Liver (tissue), 9 donors: ENCODE data around the gene CBY2. TPM values are rescaled to one million over a fixed set of nuclear protein-coding genes. Genes with fewer than 3 reads are reported as not detected.

Source experiments
- DNase-seq: peaks from one replicate; pipeline ENCODE4 v3.0.0-alpha.2; 2017; ENCODE audit warnings: low spot score
- H3K27ac ChIP-seq, 2 donors: one replicate each; pipeline ENCODE4 v1.7.0; 2013; ENCODE audit warnings: inconsistent platforms in 2 of 2, low read length in 2 of 2, control low read depth in 1 of 2, low read depth in 1 of 2, mild to moderate bottlenecking in 1 of 2
- H3K27me3 ChIP-seq, 4 donors: one replicate each; pipeline versions ENCODE4 v1.6.1 to v1.7.0; 2013; ENCODE audit warnings: low read length in 3 of 4, inconsistent platforms in 1 of 4, mild to moderate bottlenecking in 1 of 4, moderate library complexity in 1 of 4; ENCODE audit not compliant: control insufficient read depth in 4 of 4, insufficient read depth in 4 of 4
- H3K36me3 ChIP-seq, 4 donors: one replicate each; pipeline versions ENCODE4 v1.6.1 to v1.7.0; 2013; ENCODE audit warnings: low read length in 3 of 4, mild to moderate bottlenecking in 3 of 4, low read depth in 1 of 4, moderate library complexity in 1 of 4; ENCODE audit not compliant: control insufficient read depth in 4 of 4, insufficient read depth in 3 of 4
- H3K4me1 ChIP-seq, 4 donors: one replicate each; pipeline versions ENCODE4 v1.6.1 to v1.7.0; 2013; ENCODE audit warnings: low read length in 3 of 4, mild to moderate bottlenecking in 3 of 4, moderate library complexity in 1 of 4; ENCODE audit not compliant: control insufficient read depth in 4 of 4, insufficient read depth in 4 of 4
- H3K4me3 ChIP-seq, 3 donors: one replicate each; pipeline versions ENCODE4 v1.6.1 to v1.7.0; 2013; ENCODE audit warnings: low read length in 3 of 3, control low read depth in 1 of 3, low read depth in 1 of 3, mild to moderate bottlenecking in 1 of 3
- H3K9ac ChIP-seq, 2 donors: one replicate each; pipeline ENCODE4 v1.7.0; 2013; ENCODE audit warnings: low read length in 2 of 2, mild to moderate bottlenecking in 2 of 2, moderate library complexity in 2 of 2, control low read depth in 1 of 2, low read depth in 1 of 2
- H3K9me3 ChIP-seq, 4 donors: one replicate each; pipeline versions ENCODE4 v1.6.1 to v1.7.0; 2013; ENCODE audit warnings: low read length in 3 of 4; ENCODE audit not compliant: control insufficient read depth in 4 of 4
- ATF3 ChIP-seq: IDR thresholded peaks from 2 replicates; pipeline ENCODE4 v1.6.1; 2016; ENCODE audit warnings: antibody characterized with exemption
- CTCF ChIP-seq: fragments of 150-350 bp; IDR thresholded peaks from 2 replicates; pipeline ENCODE4 v1.5.1; 2017; ENCODE audit warnings: improper control_type of control experiment, low read depth, low read length; ENCODE audit not compliant: missing input control
- EGR1 ChIP-seq, 2 donors: IDR thresholded peaks; 2 replicates each; pipeline ENCODE4 v1.6.1; 2016 to 2018; ENCODE audit warnings: antibody characterized with exemption in 2 of 2, low read depth in 2 of 2
- FOXA1 ChIP-seq: IDR thresholded peaks from 2 replicates; pipeline ENCODE4 v1.6.1; 2016; ENCODE audit warnings: antibody characterized with exemption
- FOXA2 ChIP-seq: IDR thresholded peaks from 2 replicates; pipeline ENCODE4 v1.6.1; 2016; ENCODE audit warnings: antibody characterized with exemption
- HNF4A ChIP-seq, 2 donors: conservative IDR thresholded peaks; 2 replicates each; pipeline ENCODE4 v1.6.1; 2016; ENCODE audit warnings: antibody characterized with exemption in 2 of 2, mild to moderate bottlenecking in 2 of 2
- JUND ChIP-seq, 2 donors: IDR thresholded peaks; 2 replicates each; pipeline ENCODE4 v1.6.1; 2016; ENCODE audit warnings: antibody characterized with exemption in 2 of 2
- MAX ChIP-seq: IDR thresholded peaks from 2 replicates; pipeline ENCODE4 v1.6.1; 2016; ENCODE audit warnings: antibody characterized with exemption
- RAD21 ChIP-seq, 2 donors: IDR thresholded peaks; 2 replicates each; pipeline ENCODE4 v1.6.1; 2016; ENCODE audit warnings: antibody characterized with exemption in 2 of 2, mild to moderate bottlenecking in 2 of 2
- REST ChIP-seq: IDR thresholded peaks from 2 replicates; pipeline ENCODE4 v1.6.1; 2016; ENCODE audit warnings: antibody characterized with exemption, mild to moderate bottlenecking
- SP1 ChIP-seq: IDR thresholded peaks from 2 replicates; pipeline ENCODE4 v1.6.1; 2018; ENCODE audit warnings: antibody characterized with exemption, mild to moderate bottlenecking
- TAF1 ChIP-seq: conservative IDR thresholded peaks from 2 replicates; pipeline ENCODE4 v1.6.1; 2016; ENCODE audit warnings: antibody characterized with exemption, mild to moderate bottlenecking
- YY1 ChIP-seq: IDR thresholded peaks from 2 replicates; pipeline ENCODE4 v1.6.1; 2016; ENCODE audit warnings: antibody characterized with exemption, mild to moderate bottlenecking
- WGBS: extraction: QIAGEN DNeasy Blood & Tissue Kit; methylation state at CpG from one replicate; pipeline ENCODE4 v1.1.7; 2013; 5-methylcytosine and 5-hydroxymethylcytosine counted together
- polyA plus RNA-seq, 2 donors: library from polyadenylated mRNA; stranded (reverse) in 1 of 2; unstranded in 1 of 2; fragments of 200-250 nt in 1 of 2; fragments of >200 nt in 1 of 2; fragmentation: Nextera tagmentation in 1 of 2; extraction: Ambion mirVana in 1 of 2; gene quantifications; one replicate each; pipeline versions ENCODE4 v1.2.1 to v1.2.3, GENCODE V29; 2013 to 2015
- total RNA-seq, 2 donors: library from RNA; depleted of rRNA; stranded (reverse); fragments of >200 nt; gene quantifications; one replicate each; pipeline ENCODE4 v1.2.3, GENCODE V29; 2014
- donor health status: healthy.
- donor health status: healthy.
- donor health status: healthy.
- donor health status: healthy.
- donor health status: healthy.

Gene CBY2
- total and polyA plus RNA-seq, 4 donors, result not detected

GRCh38 chr13:45704211-45704739 is 2.2 kb downstream of the CBY2 start:
- Histone ChIP-seq H3K4me1 (no peaks in the 10 kb centered on the region), H3K9ac (no peak overlapping the region), H3K9me3 (no peaks in the 10 kb centered on the region), H3K27me3 (no peaks in the 10 kb centered on the region), H3K27ac (no peak overlapping the region), H3K4me3 (no peak overlapping the region), H3K36me3 (no peaks in the 10 kb centered on the region)
- WGBS, result 84% methylated on average over 9 of the region's 9 CpGs
- DNase-seq, result no peak
- TF ChIP-seq REST (no peak), JUND (IDR thresholded peaks at IDR 0.05) (no peak), HNF4A (conservative IDR thresholded peaks at IDR 0.05) (no peak), YY1 (no peak), FOXA2 (no peak), EGR1 (IDR thresholded peaks at IDR 0.05; ENCODE audit: low read depth in 2 of 2) (no peak), TAF1 (no peak), SP1 (no peak), CTCF (no peak), MAX (no peak), FOXA1 (no peak), RAD21 (IDR thresholded peaks at IDR 0.05) (no peak)

- 64% methylated on average over 7 of the region's 7 CpGs for WGBS
- Histone ChIP-seq H3K27ac (no peak overlapping the region), H3K9ac (no peak overlapping the region), H3K4me1 (no peaks in the 10 kb centered on the region), H3K36me3 (no peaks in the 10 kb centered on the region), H3K9me3 (no peaks in the 10 kb centered on the region), H3K4me3 (no peak overlapping the region), H3K27me3 (no peaks in the 10 kb centered on the region)
- no peak for DNase-seq
- TF ChIP-seq ATF3, result no peak
- TF ChIP-seq YY1, result no peak
- TF ChIP-seq JUND (IDR thresholded peaks at IDR 0.05), result no peak
- no peak for TF ChIP-seq HNF4A (conservative IDR thresholded peaks at IDR 0.05)
- no peak for TF ChIP-seq FOXA2
These were observed 3.0 kb downstream of the CBY2 start for GRCh38 chr13:45704854-45705695.
